GM21528 (cell line): Measurements from ENCODE around the gene MRPL17.

Experiments
- ATAC-seq: cut with Tn5 transposase; IDR thresholded peaks from one replicate; pipeline ENCODE4 v1.9.1; 2021; ENCODE audit warnings: mild to moderate bottlenecking, moderate library complexity; ENCODE audit not compliant: unreplicated experiment, low FRiP score

Gene MRPL17

GRCh38 chr11:6655020-6655789 lies 27.9 kb downstream of the MRPL17 start:
- ATAC-seq = no peak

- ATAC-seq = no peak
Measured at GRCh38 chr11:6654281-6655019, 28.7 kb downstream of the MRPL17 start.

DNA sequence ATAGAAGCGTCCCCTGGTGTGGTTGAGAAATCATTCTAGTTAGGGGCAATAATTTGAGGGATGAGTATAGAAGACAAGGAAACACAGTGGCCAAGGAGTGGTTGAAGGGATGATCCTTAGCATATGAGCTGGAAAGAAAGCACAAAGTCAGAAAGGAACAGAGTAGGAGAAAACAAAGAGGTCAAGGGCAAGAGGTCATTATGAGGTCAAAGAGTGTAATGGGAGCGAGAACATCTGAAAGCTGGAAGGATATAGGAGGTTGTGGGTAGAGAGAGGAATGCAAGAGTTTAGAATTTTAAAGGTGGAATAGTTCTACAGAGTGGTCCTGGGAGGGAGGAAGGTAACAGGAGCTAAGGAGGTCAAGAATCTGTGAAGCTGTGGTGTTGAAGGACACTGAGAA lies 29.5 kb downstream of the MRPL17 start:
- ATAC-seq = no peak

- ATAC-seq = no peak
Measured at GRCh38 chr11:6653097-6653496, 30.0 kb downstream of the MRPL17 start.

- no peak for ATAC-seq
Measured at GRCh38 chr11:6652182-6652581, 31.0 kb downstream of the MRPL17 start.

- ATAC-seq = no peak
Measured at GRCh38 chr11:6650980-6651379, 32.2 kb downstream of the MRPL17 start.

DNA sequence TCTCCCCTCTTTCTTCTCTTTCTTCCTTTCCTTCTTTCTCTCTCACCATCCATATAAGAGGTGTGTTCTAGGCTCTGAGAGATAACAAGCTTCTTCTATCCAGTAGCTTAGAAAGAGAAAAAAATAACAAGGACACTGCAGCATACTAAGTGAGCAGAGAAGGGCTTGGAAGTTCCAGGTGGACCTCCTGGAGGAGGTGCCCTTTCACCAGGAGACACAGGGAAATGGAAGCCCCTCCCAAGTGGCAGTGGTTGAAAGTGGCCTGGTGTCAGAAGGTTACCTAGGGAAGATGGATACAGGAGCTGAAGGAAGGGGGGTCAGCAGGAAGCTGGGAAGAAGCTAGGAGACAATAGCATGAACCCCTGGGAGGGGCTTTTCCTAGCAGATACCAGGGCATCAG lies 33.0 kb downstream of the MRPL17 start:
- ATAC-seq = no peak

DNA sequence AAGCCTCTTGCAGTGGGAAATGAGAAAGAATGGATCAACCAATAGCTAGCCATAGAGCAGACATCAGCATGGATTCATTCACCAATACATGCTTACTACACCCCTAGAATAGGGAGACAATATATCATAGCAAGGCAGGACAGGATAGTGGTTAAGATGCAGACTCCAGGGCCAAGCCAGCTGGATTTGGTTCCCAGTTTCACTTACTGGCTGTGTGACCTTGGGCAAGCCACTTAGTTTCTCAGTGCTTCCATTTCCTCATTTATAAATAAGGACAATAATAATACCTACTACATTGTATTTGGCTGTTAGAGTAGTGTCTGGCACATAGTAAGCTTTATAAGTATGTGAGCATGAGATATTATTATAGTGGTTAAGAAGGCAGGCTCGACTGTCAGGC lies 34.6 kb downstream of the MRPL17 start:
- no peak for ATAC-seq

- no peak for ATAC-seq
Measured at GRCh38 chr11:6647836-6648235, 35.3 kb downstream of the MRPL17 start.

DNA sequence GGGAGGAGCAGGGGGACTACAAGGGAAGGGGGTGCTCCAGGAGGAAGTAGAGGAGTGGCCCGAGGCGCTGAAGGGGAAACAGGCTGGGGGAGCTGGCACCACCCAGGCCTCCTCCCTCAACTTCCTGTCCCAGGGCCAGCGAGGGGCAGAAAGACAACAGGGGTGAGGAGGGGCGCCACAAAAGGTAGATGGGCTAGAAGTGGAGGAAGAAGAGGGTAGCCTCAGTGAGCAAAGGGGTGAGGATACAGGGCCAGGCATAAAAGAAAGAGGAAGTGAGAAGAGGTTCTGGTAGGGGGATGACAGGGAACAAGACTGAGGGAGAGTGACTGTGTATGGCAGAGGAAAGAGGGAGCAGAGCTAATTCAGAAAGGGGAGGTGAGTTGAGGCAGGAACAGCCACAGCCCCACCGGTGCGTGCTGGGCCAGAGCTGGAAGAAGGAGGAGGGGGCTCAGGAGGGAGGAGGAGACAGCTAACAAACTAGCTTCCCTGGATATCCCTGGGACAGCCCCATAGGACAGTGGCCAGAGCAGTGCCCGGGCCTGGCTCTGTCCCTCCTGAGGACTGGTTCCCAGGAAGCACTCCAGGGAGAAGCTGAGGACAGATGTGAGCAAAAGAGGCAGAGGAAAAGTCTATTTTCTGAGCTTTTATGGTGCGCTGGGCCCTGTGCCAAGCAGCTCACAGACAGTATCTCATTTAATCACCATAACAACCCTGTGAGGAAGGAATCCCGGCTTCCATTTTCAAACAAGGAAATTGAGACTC lies 36.0 kb downstream of the MRPL17 start:
- ATAC-seq = peak; percentile 89

- ATAC-seq = peak; percentile 16
Measured at GRCh38 chr11:6646576-6646917, 36.6 kb downstream of the MRPL17 start.

- no peak for ATAC-seq
Measured at GRCh38 chr11:6646071-6646470, 37.1 kb downstream of the MRPL17 start.

DNA sequence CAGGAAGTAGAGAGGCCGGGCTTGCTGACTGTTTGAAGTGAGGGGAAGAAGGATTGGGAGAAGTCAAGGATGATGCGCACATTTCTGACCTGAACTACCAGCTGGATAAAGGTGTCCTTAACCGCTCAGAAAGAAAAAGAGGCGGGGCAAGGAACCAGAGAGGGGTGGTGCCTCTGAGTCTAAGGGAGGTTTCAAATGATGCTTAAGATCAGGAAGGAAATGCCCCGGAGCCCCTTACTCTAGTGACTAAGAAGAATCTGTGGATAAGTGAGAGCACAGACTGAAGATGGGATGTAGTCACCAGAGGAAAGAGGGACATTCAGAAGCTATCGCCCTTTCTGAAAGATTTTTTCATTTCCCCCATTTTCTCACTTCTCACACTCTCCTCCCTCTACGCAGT lies 40.2 kb downstream of the MRPL17 start:
- no peak for ATAC-seq

- ATAC-seq = no peak
Measured at GRCh38 chr11:6640985-6641701, 42.0 kb downstream of the MRPL17 start.

DNA sequence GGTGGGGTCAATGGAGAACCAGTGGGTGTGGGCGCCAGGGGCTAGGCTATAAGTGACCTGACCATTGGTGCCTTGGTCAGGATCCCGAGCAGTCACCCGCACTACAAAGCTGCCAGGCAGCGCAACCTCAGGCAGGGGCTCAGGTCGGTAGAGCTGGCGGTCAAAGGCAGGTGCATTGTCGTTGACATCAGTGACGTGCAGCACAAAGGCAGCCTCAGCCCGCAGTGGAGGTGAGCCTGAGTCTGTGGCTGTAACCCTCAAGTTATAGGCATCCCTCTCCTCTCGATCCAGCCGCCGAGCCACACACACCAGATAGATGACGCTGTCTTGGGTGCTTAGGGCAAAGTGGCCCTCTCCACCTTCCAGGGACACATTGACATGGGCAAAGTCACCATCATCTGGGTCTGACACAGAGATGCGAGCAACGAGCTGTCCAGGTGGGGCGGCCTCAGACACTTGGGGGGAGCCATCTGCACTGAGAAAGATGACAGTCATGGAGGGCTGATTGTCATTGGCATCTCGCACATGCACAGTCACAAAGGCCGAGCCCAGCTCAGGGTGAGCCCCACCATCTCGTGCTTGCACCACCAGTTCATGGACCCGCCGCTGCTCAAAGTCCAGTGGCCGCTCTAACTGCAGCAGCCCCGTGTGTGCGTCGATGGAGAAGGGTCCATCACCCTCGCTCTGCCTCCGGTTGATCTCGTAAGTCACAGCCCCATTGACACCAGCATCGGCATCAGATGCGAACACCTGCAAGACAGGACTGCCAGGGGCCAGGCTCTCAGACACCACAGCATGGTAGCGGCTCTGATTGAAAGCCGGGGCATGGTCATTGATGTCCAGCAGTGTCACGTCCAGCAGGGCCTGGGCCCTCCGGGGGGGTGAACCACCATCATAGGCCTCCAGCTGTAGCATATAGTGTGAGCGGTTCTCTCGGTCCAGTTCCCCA lies 42.8 kb downstream of the MRPL17 start:
- no peak for ATAC-seq

- no peak for ATAC-seq
Measured at GRCh38 chr11:6638429-6638828, 44.7 kb downstream of the MRPL17 start.

GRCh38 chr11:6637871-6638270 lies 45.3 kb downstream of the MRPL17 start:
- ATAC-seq = no peak

GRCh38 chr11:6636480-6636879 lies 46.7 kb downstream of the MRPL17 start:
- no peak for ATAC-seq

- no peak for ATAC-seq
Measured at GRCh38 chr11:6635082-6635932, 47.8 kb downstream of the MRPL17 start.
